HG03354 (cell line): ENCODE data around the gene EEF1AKMT3.

ENCODE experiments used
- ATAC-seq: cut with Tn5 transposase; IDR thresholded peaks from one replicate; pipeline ENCODE4 v1.9.1; 2021; ENCODE audit warnings: mild to moderate bottlenecking; ENCODE audit not compliant: unreplicated experiment, poor library complexity, severe bottlenecking

EEF1AKMT3 gene

DNA sequence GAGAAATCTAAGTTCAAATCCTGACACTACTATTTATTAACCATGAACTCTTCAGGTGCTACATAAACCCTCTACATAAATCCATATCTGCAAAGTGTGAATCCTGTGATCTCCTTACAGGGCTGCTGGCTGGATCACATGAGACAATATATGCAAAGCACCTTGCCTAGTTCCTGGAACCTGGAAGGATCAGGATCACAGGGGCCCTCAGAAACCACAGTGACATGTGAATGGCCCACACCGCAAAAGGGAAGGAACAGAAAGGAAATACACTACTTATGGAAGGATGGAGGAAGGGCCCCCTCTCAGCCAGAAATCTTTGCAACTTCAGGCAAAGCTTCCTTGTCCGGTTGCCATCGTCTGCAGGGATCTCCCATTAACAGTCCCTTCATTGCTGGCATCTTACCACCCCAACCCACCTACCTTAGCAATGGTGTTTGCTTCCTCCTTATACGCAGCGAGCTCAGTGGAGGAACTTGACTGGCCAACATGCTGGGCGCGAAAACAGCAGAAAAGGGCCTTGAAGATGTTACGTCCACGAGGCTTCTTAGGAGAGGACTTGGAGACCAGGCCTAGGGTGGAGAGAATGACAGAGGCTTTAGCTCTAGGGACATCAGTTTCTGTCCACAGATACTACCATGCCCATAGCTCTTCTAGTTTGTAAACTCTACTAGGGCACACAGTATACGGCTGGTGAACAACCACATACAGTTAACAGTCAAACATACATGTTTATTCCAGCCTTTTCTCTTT is 56.8 kb downstream of the EEF1AKMT3 start:
- no peak for ATAC-seq

DNA sequence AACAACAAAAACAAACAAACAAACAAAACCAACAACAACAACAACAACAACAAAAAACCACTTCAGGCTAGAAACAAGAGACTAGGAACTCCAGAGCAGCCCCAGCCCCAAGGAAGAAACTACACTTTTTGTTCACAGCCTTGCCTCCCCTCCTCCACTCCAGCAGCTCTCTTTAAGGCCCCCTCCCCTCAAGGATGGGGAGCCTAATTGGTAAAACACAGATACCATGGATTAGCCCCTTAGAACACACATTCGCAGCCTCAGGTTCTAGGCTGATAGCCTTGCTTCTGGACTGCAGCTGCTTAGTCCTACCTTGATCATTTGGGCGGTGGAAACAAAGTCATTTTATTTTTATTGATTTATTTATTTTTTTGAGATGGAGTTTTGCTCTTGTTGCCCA is 58.0 kb downstream of the EEF1AKMT3 start:
- no peak for ATAC-seq
